GM21515 (cell line): ENCODE data around the gene SCN4A.
"Not testable (repeated sequence)": the region's sequence is repeated elsewhere in the genome, so short reads cannot be mapped to it uniquely, and the experiment has no call there.

Experiments
- ATAC-seq: cut with Tn5 transposase; IDR thresholded peaks from one replicate; pipeline ENCODE4 v1.9.1; 2021; ENCODE audit not compliant: unreplicated experiment

The SCN4A gene

GRCh38 chr17:63986821-63987220 is 14.1 kb upstream of the SCN4A start:
- ATAC-seq, result no peak

- no peak for ATAC-seq
These were observed 12.8 kb upstream of the SCN4A start for GRCh38 chr17:63985387-63986140.

DNA sequence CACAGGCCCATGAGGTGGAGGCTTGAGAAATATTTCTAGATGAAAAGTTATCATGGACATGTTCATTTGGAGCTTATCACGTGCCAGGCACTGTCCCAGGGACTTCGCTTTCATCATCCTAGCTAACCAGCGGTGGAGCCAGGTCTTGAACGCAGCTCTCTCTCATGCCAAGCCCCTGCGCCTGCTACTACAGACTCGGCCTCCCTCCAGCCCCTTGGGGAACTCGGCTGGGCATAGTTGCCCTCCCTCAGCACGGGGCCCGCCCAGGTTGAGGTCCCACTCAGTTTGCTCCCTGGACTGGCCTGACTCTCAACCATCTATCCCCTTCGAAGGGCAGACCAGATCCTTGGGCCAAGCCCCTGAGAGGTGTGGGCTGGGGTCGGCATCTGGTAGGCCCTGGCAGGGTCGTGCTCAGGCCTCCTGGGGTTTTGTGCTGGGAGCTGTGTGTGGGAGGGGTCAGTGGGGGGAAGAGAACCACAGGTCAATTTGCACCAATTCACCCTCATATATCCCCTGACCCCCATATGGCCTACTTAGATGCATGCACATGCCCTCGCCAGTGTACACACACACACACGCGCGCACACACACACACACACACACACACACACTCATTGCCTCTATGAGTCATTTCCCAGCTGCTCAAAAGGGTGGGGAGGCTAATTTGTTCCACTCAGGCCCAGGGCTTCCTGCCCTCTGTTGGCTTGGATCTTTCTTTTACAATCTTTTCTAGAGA is 12.1 kb upstream of the SCN4A start:
- ATAC-seq, result no peak

DNA sequence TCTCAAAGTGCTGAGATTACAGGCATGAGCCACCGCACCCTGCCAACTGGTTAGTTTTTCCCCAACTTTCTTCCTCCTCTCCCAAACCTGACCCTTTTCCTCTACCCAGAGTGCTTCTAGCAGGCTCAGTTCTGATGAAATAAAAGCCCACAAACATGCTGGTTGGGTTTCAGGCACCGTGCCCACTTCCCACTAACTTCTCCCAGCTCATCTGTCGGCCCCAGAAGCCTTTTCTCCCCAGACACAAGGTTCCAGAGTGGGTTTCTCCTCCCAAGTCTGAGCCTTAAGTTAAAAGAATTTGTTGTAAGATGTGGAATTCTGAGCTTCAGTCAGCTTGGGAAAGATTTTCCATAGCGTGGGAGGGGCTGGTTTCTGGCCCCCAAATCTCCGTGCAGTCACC is 11.5 kb upstream of the SCN4A start:
- no peak for ATAC-seq

- ATAC-seq, result no peak
These were observed 10.6 kb upstream of the SCN4A start for GRCh38 chr17:63983320-63983719.

DNA sequence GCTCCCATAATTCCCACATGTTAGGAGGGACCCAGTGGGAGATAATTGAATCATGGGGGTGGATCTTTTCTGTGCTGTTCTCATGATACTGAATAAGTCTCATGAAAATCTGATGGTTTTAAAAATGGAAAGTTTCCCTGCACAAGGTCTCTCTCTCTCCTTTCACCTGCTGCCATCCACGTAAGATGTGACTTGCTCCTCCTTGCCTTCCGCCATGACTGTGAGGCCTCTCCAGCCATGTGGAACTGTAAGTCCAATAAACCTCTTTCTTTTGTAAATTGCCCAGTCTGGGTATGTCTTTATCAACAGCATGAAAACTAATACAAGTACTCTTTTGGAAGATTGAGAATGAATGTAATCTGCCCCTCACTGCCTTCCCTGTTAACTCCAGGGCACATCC is 9.9 kb upstream of the SCN4A start:
- ATAC-seq, result not testable (repeated sequence)

DNA sequence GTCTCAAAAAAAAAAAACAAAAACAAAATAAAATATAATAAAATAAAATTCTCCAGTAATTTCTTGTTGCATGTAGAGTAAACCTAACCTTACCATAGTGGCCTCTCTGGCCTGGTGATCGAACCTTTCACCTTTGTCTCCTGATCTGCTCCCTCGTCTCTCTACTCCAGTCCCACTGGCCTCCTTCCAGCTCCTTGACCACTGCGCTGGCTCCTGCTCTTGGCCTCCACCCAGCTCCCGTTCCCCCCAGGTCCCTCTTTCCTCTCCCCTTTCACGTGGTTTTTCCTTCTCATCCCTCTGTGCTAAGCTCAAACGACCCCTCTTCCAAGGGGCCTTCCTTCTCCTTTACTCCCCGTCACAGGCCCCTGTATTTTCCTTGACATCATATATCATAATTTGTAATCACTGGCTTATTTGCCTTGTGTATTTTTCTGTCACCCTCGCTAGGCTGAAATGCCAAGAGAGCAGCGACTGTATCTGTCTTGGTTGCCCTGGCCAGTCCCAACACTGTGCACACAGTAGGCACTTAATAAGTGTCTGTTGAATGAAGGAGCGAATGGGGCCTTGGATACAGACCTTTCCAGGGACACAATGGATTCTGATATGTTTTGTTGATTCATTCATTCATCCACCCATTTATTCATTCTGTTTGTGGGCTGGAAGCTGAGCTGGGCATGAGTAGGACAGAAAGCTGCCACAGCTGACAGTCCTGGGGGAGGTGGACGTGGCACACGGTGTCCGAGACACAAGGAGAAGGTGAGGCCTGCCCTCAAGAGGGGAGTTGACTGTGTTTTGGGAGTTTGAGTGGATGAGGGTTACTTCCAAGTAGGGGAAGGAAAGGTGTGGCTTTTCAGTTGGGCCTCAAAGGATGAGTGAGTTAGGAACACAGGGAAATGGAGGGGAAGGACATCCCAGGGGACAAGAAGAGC is 5.8 kb upstream of the SCN4A start:
- no peak for ATAC-seq

GRCh38 chr17:63976702-63977101 is 4.0 kb upstream of the SCN4A start:
- no peak for ATAC-seq

GRCh38 chr17:63975541-63976092 is 2.9 kb upstream of the SCN4A start:
- no peak for ATAC-seq

GRCh38 chr17:63974594-63975192 is 2.0 kb upstream of the SCN4A start:
- ATAC-seq, result no peak

- ATAC-seq, result no peak
These were observed 1.3 kb upstream of the SCN4A start for GRCh38 chr17:63973930-63974593.

GRCh38 chr17:63973247-63973646 is 529 bp upstream of the SCN4A start:
- ATAC-seq, result no peak

GRCh38 chr17:63969278-63969677 is 3.4 kb downstream of the SCN4A start:
- no peak for ATAC-seq

- no peak for ATAC-seq
These were observed 4.8 kb downstream of the SCN4A start for GRCh38 chr17:63967953-63968352.

GRCh38 chr17:63966646-63967264 is 6.0 kb downstream of the SCN4A start:
- no peak for ATAC-seq

GRCh38 chr17:63963123-63963522 is 9.6 kb downstream of the SCN4A start:
- ATAC-seq, result no peak

- no peak for ATAC-seq
These were observed 10.4 kb downstream of the SCN4A start for GRCh38 chr17:63962298-63962744.

DNA sequence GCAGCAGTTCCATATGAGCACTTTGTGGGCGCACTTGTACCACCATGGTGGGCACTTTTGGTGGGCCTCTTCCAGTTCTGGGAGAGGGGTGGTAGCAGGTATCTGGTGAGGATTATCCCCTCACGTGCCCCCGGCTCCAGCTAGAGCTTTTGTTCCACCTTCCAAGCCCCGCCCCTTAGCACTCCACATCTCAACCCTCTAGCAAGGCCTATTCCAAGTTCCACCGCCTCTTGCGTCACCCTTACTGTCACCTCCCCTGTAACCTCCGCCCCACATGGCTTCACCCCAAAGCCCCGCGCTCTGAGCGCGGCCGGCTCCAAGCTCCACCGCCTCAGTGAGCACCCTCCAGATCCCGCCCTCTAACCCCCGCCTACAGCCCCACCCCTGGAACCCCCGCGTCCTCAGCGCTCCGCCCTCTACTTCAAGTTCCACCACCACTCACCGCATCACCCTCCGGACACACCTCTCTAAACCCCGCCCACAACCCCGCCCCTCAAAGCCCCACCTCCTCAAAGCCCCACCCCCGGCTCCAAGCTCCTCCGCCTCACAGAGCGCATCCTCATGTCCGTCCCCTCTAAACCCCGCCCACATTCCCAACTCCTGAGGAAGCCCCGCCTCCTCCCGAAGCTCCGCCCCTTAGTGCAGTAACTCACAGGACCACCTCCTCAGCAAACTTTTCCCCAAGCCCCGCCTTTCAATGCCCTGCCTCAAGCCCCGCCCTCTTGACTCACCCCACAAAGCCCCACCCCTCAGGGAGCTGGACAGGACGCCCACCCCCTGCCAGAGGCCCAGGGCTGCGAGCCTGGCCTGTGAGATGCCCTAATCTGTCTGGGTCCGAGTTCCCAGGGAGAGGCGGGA is 11.1 kb downstream of the SCN4A start:
- ATAC-seq, result no peak

- no peak for ATAC-seq
These were observed 12.3 kb downstream of the SCN4A start for GRCh38 chr17:63960430-63960829.
